H1 (cell line): ENCODE results near the gene AKT1. TPM values are rescaled to one million over a fixed set of nuclear protein-coding genes. Genes with fewer than 3 reads are reported as not detected.

ENCODE experiments used
- CTCF ChIA-PET: fragments of 300-600 bp; sonication (Branson Sonifier 250); formaldehyde crosslinking; loops from one replicate; lab custom pipeline; 2021; ENCODE audit not compliant: partially characterized antibody; lab: Charles Lee
- POLR2A ChIA-PET: fragments of 300-600 bp; sonication (Branson Sonifier 250); formaldehyde crosslinking; loops from one replicate; lab custom pipeline; 2021; ENCODE audit warnings: inconsistent platforms; ENCODE audit not compliant: partially characterized antibody; lab: Charles Lee
- DNase-seq, 2 experiments: peaks; one replicate each; pipeline versions ENCODE4 v3.0.0 to v3.0.0-alpha.2; 2010 to 2022; ENCODE audit warnings: low spot score in 2 of 2, low read depth in 1 of 2, mixed read lengths in 1 of 2
- FAIRE-seq: peaks from 2 replicates; lab custom pipeline; 2011; peaks lifted over from hg19 to GRCh38; lab: Jason Lieb, UNC
- H2AFZ ChIP-seq: 2 replicates; pipeline ENCODE4 v1.8.1; 2012; ENCODE audit warnings: low read length, inconsistent platforms
- H2AK5ac ChIP-seq: 2 replicates; pipeline ENCODE4 v1.6.1; 2013; ENCODE audit warnings: low read depth, low read length
- H2BK120ac ChIP-seq: replicated peaks from 2 replicates; pipeline ENCODE3; 2013; ENCODE audit warnings: low read depth, low read length, inconsistent platforms
- H2BK12ac ChIP-seq: 2 replicates; pipeline ENCODE4 v1.6.1; 2013; ENCODE audit warnings: low read depth, low read length
- H2BK15ac ChIP-seq: 2 replicates; pipeline ENCODE4 v1.6.1; 2013; ENCODE audit warnings: low read length
- H2BK20ac ChIP-seq: 2 replicates; pipeline ENCODE4 v1.6.1; 2013; ENCODE audit warnings: low read length
- H2BK5ac ChIP-seq: 2 replicates; pipeline ENCODE4 v1.6.1; 2013; ENCODE audit warnings: low read depth, low read length
- H3K14ac ChIP-seq: 2 replicates; pipeline ENCODE4 v1.6.1; 2013; ENCODE audit warnings: inconsistent platforms; ENCODE audit not compliant: insufficient read length
- H3K18ac ChIP-seq: 2 replicates; pipeline ENCODE4 v1.6.1; 2013; ENCODE audit warnings: low read length; ENCODE audit errors: extremely low read depth
- H3K23ac ChIP-seq: 2 replicates; pipeline ENCODE4 v1.6.1; 2013; ENCODE audit warnings: inconsistent platforms; ENCODE audit not compliant: insufficient read length
- H3K23me2 ChIP-seq: 2 replicates; pipeline ENCODE4 v1.6.1; 2013; ENCODE audit warnings: low read depth, low read length
- H3K27ac ChIP-seq: 2 replicates; pipeline ENCODE4 v1.6.1; 2011; ENCODE audit warnings: low read depth, low read length, inconsistent platforms
- H3K27me3 ChIP-seq, 4 experiments: replicated peaks in 1 of 4; 1 replicate in 1 of 4; 2 replicates in 3 of 4; pipeline versions ENCODE4 v1.6.1 to v1.8.1; 2011 to 2013; ENCODE audit warnings: low read length in 3 of 4, mild to moderate bottlenecking in 3 of 4, inconsistent platforms in 2 of 4, mixed read lengths in 2 of 4, moderate library complexity in 1 of 4; ENCODE audit not compliant: control insufficient read depth in 3 of 4, insufficient read depth in 3 of 4; ENCODE audit errors: extremely low read depth in 1 of 4
- H3K36me3 ChIP-seq, 4 experiments: 2 replicates each; pipeline versions ENCODE4 v1.6.1 to v1.8.1; 2011 to 2013; ENCODE audit warnings: mild to moderate bottlenecking in 4 of 4, low read length in 3 of 4, moderate library complexity in 2 of 4, control low read depth in 1 of 4, inconsistent platforms in 1 of 4; ENCODE audit not compliant: insufficient read depth in 4 of 4, control insufficient read depth in 2 of 4
- H3K4ac ChIP-seq: replicated peaks from 2 replicates; pipeline ENCODE3; 2013; ENCODE audit warnings: low read length, low read depth, mixed read lengths, inconsistent platforms; ENCODE audit not compliant: insufficient read length
- H3K4me1 ChIP-seq, 4 experiments: replicated peaks in 1 of 4; 1 replicate in 1 of 4; 2 replicates in 3 of 4; pipeline versions ENCODE4 v1.6.1 to v1.8.1; 2011 to 2013; ENCODE audit warnings: low read length in 3 of 4, inconsistent platforms in 2 of 4, mixed read lengths in 1 of 4; ENCODE audit not compliant: insufficient read depth in 4 of 4, control insufficient read depth in 3 of 4
- H3K4me2 ChIP-seq, 2 experiments: 2 replicates each; pipeline versions ENCODE4 v1.6.1 to v1.8.1; 2011 to 2013; ENCODE audit warnings: low read depth in 2 of 2, low read length in 2 of 2, control low read depth in 1 of 2, inconsistent platforms in 1 of 2, mild to moderate bottlenecking in 1 of 2; ENCODE audit not compliant: insufficient read depth in 1 of 2
- H3K4me3 ChIP-seq, 4 experiments: fragments of 200-600, 300-600 bp in 1 of 4; sonication (generic), shearing (Covaris generic), sonication (Bioruptor Twin) in 1 of 4; 2 replicates each; pipeline versions ENCODE4 v1.5.1 to v1.8.1; 2011 to 2016; ENCODE audit warnings: low read length in 4 of 4, low read depth in 3 of 4, control low read depth in 2 of 4, inconsistent platforms in 2 of 4, mild to moderate bottlenecking in 2 of 4, mixed read lengths in 1 of 4, moderate library complexity in 1 of 4; ENCODE audit not compliant: insufficient read depth in 2 of 4; ENCODE audit errors: extremely low read depth in 1 of 4
- H3K56ac ChIP-seq: replicated peaks from 2 replicates; pipeline ENCODE3; 2013; ENCODE audit warnings: low read depth, mild to moderate bottlenecking, mixed read lengths, low read length, inconsistent platforms; ENCODE audit not compliant: insufficient read length
- H3K79me1 ChIP-seq: 2 replicates; pipeline ENCODE4 v1.6.1; 2013; ENCODE audit warnings: low read depth, low read length, control low read depth
- H3K79me2 ChIP-seq, 2 experiments: 2 replicates each; pipeline versions ENCODE4 v1.6.1 to v1.8.1; 2012 to 2013; ENCODE audit warnings: low read length in 2 of 2, mild to moderate bottlenecking in 2 of 2, inconsistent platforms in 1 of 2; ENCODE audit not compliant: insufficient read depth in 2 of 2, control insufficient read depth in 1 of 2
- H3K9ac ChIP-seq, 4 experiments: replicated peaks in 1 of 4; 1 replicate in 1 of 4; 2 replicates in 3 of 4; pipeline versions ENCODE4 v1.6.1 to v1.8.1; 2011 to 2013; ENCODE audit warnings: low read depth in 3 of 4, low read length in 3 of 4, control low read depth in 2 of 4, mild to moderate bottlenecking in 2 of 4, moderate library complexity in 2 of 4, inconsistent platforms in 1 of 4; ENCODE audit errors: extremely low read depth in 1 of 4
- H3K9me3 ChIP-seq, 2 experiments: 2 replicates each; pipeline versions ENCODE4 v1.6.1 to v1.8.1; 2012 to 2013; ENCODE audit warnings: mild to moderate bottlenecking in 2 of 2, moderate library complexity in 2 of 2, control low read depth in 1 of 2, inconsistent platforms in 1 of 2, low read depth in 1 of 2, low read length in 1 of 2, mixed read lengths in 1 of 2; ENCODE audit not compliant: insufficient read depth in 2 of 2
- H4K20me1 ChIP-seq, 2 experiments: replicated peaks in 1 of 2; 2 replicates each; pipeline versions ENCODE3 to v1.8.1; 2011 to 2013; ENCODE audit warnings: inconsistent platforms in 2 of 2, low read length in 2 of 2, mild to moderate bottlenecking in 1 of 2; ENCODE audit not compliant: insufficient read depth in 2 of 2, control insufficient read depth in 1 of 2
- H4K5ac ChIP-seq: 2 replicates; pipeline ENCODE4 v1.6.1; 2013; ENCODE audit warnings: low read length, low read depth, mixed read lengths, inconsistent platforms; ENCODE audit not compliant: insufficient read length
- H4K8ac ChIP-seq: 2 replicates; pipeline ENCODE4 v1.8.0; 2013; ENCODE audit warnings: mild to moderate bottlenecking, moderate library complexity, low read length, inconsistent platforms; ENCODE audit not compliant: insufficient read depth; ENCODE audit errors: extremely low read depth
- H4K91ac ChIP-seq: replicated peaks from 2 replicates; pipeline ENCODE3; 2013; ENCODE audit warnings: low read length, mixed read lengths, inconsistent platforms; ENCODE audit not compliant: insufficient read length
- CHD2 ChIP-seq: IDR thresholded peaks from 2 replicates; pipeline ENCODE4 v1.6.1; 2012; ENCODE audit warnings: low read length, improper control_type of control experiment
- CTBP2 ChIP-seq: IDR thresholded peaks from 2 replicates; pipeline ENCODE4 v1.7.0; 2011; ENCODE audit warnings: borderline replicate concordance, mild to moderate bottlenecking, moderate library complexity, mixed read lengths, low read length; ENCODE audit not compliant: insufficient read depth, insufficient read length
- EP300 ChIP-seq, 2 experiments: IDR thresholded peaks; 1 replicate in 1 of 2; 2 replicates in 1 of 2; pipeline ENCODE4 v1.6.1; 2011 to 2012; ENCODE audit warnings: low read depth in 2 of 2, low read length in 2 of 2, mild to moderate bottlenecking in 2 of 2, borderline replicate concordance in 1 of 2, inconsistent platforms in 1 of 2, moderate library complexity in 1 of 2
- GTF2F1 ChIP-seq: IDR thresholded peaks from 2 replicates; pipeline ENCODE4 v1.6.1; 2012; ENCODE audit warnings: low read depth, low read length, improper control_type of control experiment, borderline replicate concordance
- JUND ChIP-seq: IDR thresholded peaks from 2 replicates; pipeline ENCODE4 v1.6.1; 2011; ENCODE audit warnings: mild to moderate bottlenecking, improper control_type of control experiment, low read length
- KDM1A ChIP-seq: fragments of 200-600, 300-600 bp; sonication (generic); IDR thresholded peaks from 2 replicates; pipeline ENCODE4 v1.7.1; 2016; ENCODE audit warnings: mild to moderate bottlenecking, low read length, borderline replicate concordance
- PHF8 ChIP-seq: fragments of 200-600 bp; sonication (generic); conservative IDR thresholded peaks from 2 replicates; pipeline ENCODE4 v1.7.1; 2012; ENCODE audit warnings: low read depth, mild to moderate bottlenecking, inconsistent platforms, low read length, moderate library complexity
- POLR2AphosphoS5 ChIP-seq: IDR thresholded peaks from 2 replicates; pipeline ENCODE4 v1.6.1; 2011; ENCODE audit warnings: low read depth, low read length
- SP1 ChIP-seq: IDR thresholded peaks from 2 replicates; pipeline ENCODE4 v1.6.1; 2011; ENCODE audit warnings: low read depth, low read length
- YY1 ChIP-seq: IDR thresholded peaks from 2 replicates; pipeline ENCODE4 v1.6.1; 2011; ENCODE audit warnings: low read depth, mild to moderate bottlenecking, low read length
- WGBS, 2 experiments: shearing (Covaris generic) in 1 of 2; methylation state at CpG; one replicate each; pipeline versions ENCODE4 v1.1.6 to v1.1.7; 2013 to 2015; ENCODE audit warnings: low lambda C conversion rate in 2 of 2, mixed read lengths in 2 of 2, inconsistent platforms in 1 of 2, low coverage in 1 of 2, missing lambda C conversion rate in 1 of 2; ENCODE audit not compliant: insufficient replicate concordance in 2 of 2, insufficient coverage in 1 of 2, insufficient read length in 1 of 2; ENCODE audit errors: extremely low coverage in 1 of 2, missing lambda C conversion rate in 1 of 2; 5-methylcytosine and 5-hydroxymethylcytosine counted together
- polyA plus RNA-seq, 7 experiments: library from polyadenylated mRNA; depleted of rRNA in 3 of 7; stranded (reverse) in 5 of 7; unstranded in 2 of 7; fragments of >200 nt in 5 of 7; fragments of 200-250 nt in 2 of 7; gene quantifications; 1 replicate in 5 of 7; 2 replicates in 1 of 7; 4 replicates in 1 of 7; pipeline versions ENCODE4 v1.2.1 to v1.2.3, GENCODE V29; 2011 to 2013; ENCODE audit warnings: missing spikeins in 2 of 7, mixed read lengths in 2 of 7
- total RNA-seq: library from RNA; stranded (reverse); fragmentation: NEBNext Ultra II Directional; extraction: Animal tissue kit (Norgen Biotek cat#: 25700); gene quantifications from 2 replicates; pipeline ENCODE4 v1.2.1, GENCODE V29; 2021
- TF ChIP-seq, protein P1 (sequence below), 3 experiments: IDR thresholded peaks; 1 replicate in 2 of 3; 2 replicates in 1 of 3; pipeline versions ENCODE4 v1.5.1 to v1.6.1; 2011; ENCODE audit warnings: low read length in 3 of 3, mild to moderate bottlenecking in 3 of 3, inconsistent platforms in 2 of 3, low read depth in 1 of 3, moderate library complexity in 1 of 3; ENCODE audit not compliant: insufficient read depth in 1 of 3; ENCODE audit errors: control extremely low read depth in 1 of 3

Gene AKT1
- total and polyA plus RNA-seq, 2 of the 8 experiments (the other 6 are each of a cell fraction or from before 2014, with no cell fraction given): 68.1 to 71.5 TPM

DNA sequence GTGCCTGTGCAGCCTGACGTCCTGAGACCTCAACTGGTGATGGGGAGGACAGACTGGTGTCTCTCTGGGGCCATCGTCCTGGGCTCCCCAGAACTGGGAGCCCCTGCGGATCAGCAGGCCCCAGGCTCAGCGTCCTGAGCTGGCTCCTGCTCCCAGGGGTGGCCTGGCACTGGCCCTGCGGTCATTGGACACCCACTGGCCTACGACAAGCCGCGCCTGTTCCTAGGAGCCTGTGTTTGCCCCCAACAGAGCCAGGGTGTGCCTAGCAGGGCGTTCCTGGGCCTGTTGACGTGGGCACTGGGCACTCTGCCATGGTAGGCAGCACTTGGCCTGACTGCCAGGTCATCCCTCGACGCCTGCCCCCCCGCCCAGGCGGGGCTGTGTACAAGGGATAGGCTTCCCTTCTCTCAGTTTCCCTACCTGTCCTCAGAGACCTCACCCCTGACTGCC, 63.2 kb downstream of the AKT1 start:
- H3K18ac ChIP-seq: no peak overlapping the region
- H2AK5ac ChIP-seq: no peak overlapping the region
- H2BK5ac ChIP-seq: no peak overlapping the region; the same call in 1 of the 2 replicates
- no peaks in the 10 kb centered on the region for H3K23me2 ChIP-seq
- H3K14ac ChIP-seq: no peak overlapping the region
- DNase-seq (no peak), FAIRE-seq (no peak)
- 0 out of 2 replicates have a peak overlapping the region, but pooled peaks have one; percentile 9 for H2BK12ac ChIP-seq
- no peaks in the 10 kb centered on the region for H3K9me3 ChIP-seq
- no peaks in the 10 kb centered on the region for H3K36me3 ChIP-seq
- H3K9ac ChIP-seq: no peak overlapping the region
- no peak overlapping the region for H2BK120ac ChIP-seq
- H3K79me2 ChIP-seq: no peaks in the 10 kb centered on the region
- H3K4me3 ChIP-seq: no peak overlapping the region
- H2BK20ac ChIP-seq: no peak overlapping the region
- peaks cover 0 to 5% (median 2%) of the 10 kb centered on the region in 4 experiments; a peak in 2 of 7 replicates for H3K27me3 ChIP-seq
- H3K79me1 ChIP-seq: no peaks in the 10 kb centered on the region
- H3K4ac ChIP-seq: no peak overlapping the region
- H3K4me2 ChIP-seq: no peak overlapping the region
- H4K8ac ChIP-seq: no peak overlapping the region; the same call in 1 of the 2 replicates
- no peaks in the 10 kb centered on the region; a peak in 2 of 7 replicates for H3K4me1 ChIP-seq
- POLR2A ChIA-PET: interaction anchor here (1.2 kb wide), 1 partner anchor 16 kb away, joined by 3 read pairs; no protein-coding TSS in a partner anchor
- H4K5ac ChIP-seq: no peak overlapping the region
- no peak overlapping the region for H4K91ac ChIP-seq
- peaks cover 0 to 7% of the 10 kb centered on the region in 2 experiments for H4K20me1 ChIP-seq
- H2BK15ac ChIP-seq: no peak overlapping the region
- no peak overlapping the region for H2AFZ ChIP-seq
- H3K27ac ChIP-seq: no peak overlapping the region
- no peak overlapping the region for H3K56ac ChIP-seq
- CTCF ChIA-PET: interaction anchor here (0.9 to 3.3 kb wide), 3 partner anchors 11 to 38 kb away, joined by 3 to 18 read pairs (median 5); no protein-coding TSS in a partner anchor
- H3K23ac ChIP-seq: no peak overlapping the region
- WGBS, 2 experiments: 95% methylated on average over 14 of the region's 14 CpGs; no CpG with 5 or more reads in 1 of the 2 experiments
- TF ChIP-seq GTF2F1 (no peak), PHF8 (no peak), CHD2 (no peak), EP300 (IDR thresholded peaks at IDR 0.05; ENCODE audit: borderline replicate concordance in 1 of 2, low read depth in 2 of 2, low read length in 2 of 2) (no peak), CTBP2 (no peak), SP1 (no peak), YY1 (no peak), JUND (no peak), KDM1A (no peak), POLR2AphosphoS5 (no peak)
- TF ChIP-seq, protein P1, sequence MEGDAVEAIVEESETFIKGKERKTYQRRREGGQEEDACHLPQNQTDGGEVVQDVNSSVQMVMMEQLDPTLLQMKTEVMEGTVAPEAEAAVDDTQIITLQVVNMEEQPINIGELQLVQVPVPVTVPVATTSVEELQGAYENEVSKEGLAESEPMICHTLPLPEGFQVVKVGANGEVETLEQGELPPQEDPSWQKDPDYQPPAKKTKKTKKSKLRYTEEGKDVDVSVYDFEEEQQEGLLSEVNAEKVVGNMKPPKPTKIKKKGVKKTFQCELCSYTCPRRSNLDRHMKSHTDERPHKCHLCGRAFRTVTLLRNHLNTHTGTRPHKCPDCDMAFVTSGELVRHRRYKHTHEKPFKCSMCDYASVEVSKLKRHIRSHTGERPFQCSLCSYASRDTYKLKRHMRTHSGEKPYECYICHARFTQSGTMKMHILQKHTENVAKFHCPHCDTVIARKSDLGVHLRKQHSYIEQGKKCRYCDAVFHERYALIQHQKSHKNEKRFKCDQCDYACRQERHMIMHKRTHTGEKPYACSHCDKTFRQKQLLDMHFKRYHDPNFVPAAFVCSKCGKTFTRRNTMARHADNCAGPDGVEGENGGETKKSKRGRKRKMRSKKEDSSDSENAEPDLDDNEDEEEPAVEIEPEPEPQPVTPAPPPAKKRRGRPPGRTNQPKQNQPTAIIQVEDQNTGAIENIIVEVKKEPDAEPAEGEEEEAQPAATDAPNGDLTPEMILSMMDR (IDR thresholded peaks at IDR 0.05; ENCODE audit: control extremely low read depth in 1 of 3, insufficient read depth in 1 of 3, low read depth in 1 of 3, low read length in 3 of 3): no peak
